NCI-H748 treated with DMSO at 0.1 percent for 48 hours (cell line): ENCODE data around the gene CASP12.

Experiments
- DNase-seq: peaks from one replicate; lab custom pipeline; 2025; lab: John Stamatoyannopoulos, UW

Gene CASP12

DNA sequence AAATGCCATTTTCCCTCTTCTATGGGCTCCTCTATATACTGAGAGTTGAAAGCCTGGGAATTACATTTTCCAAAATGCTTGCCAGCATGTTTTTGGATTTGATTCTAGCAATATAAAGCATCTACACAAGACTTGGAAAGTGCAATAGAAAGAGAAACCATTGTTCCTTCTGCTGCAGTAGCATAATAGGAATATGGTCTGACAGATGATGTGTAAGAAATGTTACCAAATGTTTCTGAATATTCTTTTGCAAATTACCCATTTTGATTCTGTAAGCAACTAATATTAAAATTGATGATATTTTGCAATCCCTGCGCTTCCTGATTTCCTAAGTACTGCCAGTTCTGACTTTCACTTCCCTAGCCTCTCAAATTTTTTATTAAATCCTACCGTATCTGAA, 61.6 kb downstream of the CASP12 start:
- no peak for DNase-seq
